HG03060 (cell line): Measurements from ENCODE around the gene CDK19.
A peak's percentile ranks its signal among the peaks of the same experiment; 100 is the strongest.
"Not testable (repeated sequence)": the region's sequence is repeated elsewhere in the genome, so short reads cannot be mapped to it uniquely, and the experiment has no call there.

Experiments used
- ATAC-seq: cut with Tn5 transposase; IDR thresholded peaks from one replicate; pipeline ENCODE4 v1.9.1; 2021; ENCODE audit warnings: low read depth, moderate number of reproducible peaks; ENCODE audit not compliant: unreplicated experiment

Gene CDK19

DNA sequence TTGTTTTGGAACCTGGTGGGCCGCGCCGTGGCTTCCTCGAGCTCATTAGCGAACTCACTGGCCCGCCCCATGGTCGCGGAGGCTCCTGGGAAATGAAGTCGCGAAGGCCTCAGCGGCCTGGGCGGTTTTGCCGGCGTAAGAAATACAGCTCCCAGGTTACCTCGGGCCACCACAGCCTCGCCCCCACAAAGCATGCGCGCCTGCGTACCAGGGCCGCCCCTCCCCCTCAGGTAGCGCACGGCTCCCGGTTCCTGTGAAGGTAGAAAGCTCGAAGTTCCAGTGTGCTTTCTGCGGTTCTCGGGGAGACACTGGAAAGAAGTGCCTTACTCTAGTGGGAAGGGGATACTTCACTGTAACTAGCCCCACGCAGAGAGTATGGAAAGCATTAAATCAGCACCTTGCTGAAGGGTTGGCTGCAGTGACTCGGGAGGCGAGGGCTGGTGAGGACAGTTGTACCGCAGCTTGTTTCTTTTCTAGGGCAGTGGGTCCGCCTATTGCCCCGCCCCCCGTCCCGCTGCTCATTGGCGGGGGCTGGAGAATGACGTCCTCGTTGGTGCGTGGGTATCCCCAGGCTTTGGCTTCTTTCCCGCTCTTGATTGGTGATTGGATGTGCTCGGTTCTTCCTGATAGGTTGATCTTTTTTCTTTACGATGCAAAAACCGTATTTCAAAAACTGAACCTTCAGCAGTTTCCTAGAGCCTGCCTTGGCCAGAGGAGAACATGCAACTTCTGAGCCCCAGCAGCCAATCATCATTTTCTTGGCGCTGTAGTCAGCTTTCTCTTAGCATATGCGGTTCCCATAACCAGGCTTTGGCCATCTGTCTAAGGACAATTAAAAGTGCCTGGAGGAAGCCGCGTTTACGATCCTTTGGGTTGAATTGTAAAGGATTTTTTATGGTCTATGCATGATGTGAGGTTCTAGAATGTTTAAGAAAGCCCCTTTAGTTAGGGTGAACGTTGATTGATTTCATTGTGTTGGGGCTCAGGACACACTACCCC is at the start of gene CDK19:
TSS of gene CDK19 (minus strand) at position 59 of the 999 bp plus-strand sequence. CDS start 333 bp downstream, outside the sequence.
- peak; percentile 55 for ATAC-seq

- ATAC-seq: no peak
These were observed 49.6 kb upstream of the CDK19 start for GRCh38 chr6:110864824-110865223.

DNA sequence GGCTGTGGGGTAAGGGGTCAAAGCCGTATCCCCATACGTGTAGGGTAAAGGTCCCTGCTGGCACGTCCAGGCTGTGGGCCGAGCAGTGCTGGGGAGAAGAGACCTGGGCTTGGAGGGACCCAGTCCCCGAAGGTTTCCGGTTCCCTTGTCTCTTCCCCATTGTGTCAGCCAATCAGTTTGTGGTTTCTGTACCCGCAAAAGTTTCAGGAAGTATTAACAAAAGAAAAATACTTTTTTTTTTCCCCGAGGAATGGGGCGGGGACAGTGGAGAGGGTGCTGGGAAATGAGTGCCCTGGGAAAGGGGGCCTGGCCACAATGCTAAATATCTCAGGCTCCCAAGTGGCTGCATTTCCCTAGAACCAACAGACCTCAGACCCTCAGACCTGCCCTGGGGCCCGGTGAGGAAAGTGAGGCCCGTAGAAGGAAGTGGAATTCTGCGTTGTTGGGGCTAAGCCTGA is 44.1 kb upstream of the CDK19 start:
- no peak for ATAC-seq

DNA sequence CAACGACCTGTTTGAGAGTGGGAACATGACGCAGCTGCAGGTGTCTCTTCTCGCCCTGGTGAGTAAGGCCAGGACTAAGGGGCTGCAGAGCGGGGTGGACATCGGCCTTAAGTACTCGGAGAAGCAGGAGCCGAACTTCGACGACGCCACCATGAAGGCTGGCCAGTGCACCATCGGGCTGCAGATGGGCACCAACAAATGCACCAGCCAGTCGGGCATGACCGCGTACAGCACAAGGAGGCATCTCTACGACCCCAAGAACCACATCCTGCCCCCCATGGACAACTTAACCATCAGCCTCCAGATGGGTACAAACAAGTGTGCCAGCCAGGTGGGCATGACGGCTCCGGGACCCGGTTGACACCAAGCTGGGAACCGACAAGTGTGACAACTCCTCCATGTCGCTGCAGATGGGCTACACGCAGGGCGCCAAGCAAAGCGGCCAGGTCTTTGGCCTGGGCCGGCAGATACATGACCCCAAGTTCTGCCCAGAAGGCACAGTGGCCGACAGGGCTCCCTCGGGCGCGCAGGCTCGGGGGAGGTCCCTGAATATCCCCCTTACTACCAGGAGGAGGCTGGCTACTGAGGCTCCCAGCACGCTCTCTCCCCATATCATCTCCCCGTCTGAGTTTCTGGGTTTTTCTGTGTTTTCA is 43.4 kb upstream of the CDK19 start:
- no peak for ATAC-seq

DNA sequence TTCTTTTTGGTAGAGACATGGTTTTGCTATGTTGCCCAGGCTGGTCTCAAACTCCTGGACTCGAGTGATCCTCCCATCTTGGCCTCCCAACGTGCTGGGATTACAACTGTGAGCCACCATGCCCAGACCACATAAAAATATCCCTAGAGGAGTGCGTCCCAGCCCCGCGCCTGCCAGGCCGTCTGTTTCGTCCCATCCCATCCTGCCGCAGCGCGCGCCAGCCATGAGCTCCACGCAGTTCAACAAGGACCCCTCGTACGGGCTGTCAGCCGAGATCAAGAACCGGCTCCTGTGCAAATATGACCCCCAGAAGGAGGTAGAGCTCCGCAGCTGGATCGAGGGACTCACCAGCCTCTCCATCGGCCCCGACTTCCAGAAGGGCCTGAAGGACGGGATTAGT is 42.7 kb upstream of the CDK19 start:
- no peak for ATAC-seq

GRCh38 chr6:110856296-110856695 is 41.0 kb upstream of the CDK19 start:
- ATAC-seq: no peak

GRCh38 chr6:110853754-110854477 is 38.6 kb upstream of the CDK19 start:
- no peak for ATAC-seq

DNA sequence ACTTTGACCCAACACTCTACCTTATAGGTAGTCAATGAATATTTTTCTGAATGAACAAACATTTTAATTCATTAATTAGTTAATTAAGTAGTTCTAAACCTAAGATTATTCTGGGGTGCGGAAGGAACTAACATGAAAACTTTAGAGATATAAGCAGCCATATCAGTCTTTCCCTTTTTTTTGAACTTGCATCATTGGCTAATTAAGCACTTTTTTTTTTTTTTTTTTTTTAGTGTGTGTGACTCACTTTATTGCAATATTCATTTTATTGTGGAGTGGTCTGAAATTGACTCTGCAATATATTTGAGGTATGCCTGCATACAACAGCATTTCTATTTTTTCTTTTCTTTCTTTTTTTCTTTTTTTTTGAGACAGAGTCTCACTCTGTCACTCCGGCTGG is 37.5 kb upstream of the CDK19 start:
- ATAC-seq: no peak

GRCh38 chr6:110849781-110850180 is 34.5 kb upstream of the CDK19 start:
- ATAC-seq: no peak

- no peak for ATAC-seq
These were observed 26.0 kb upstream of the CDK19 start for GRCh38 chr6:110841266-110841665.

GRCh38 chr6:110835751-110836150 is 20.5 kb upstream of the CDK19 start:
- not testable (repeated sequence) for ATAC-seq

GRCh38 chr6:110833831-110834230 is 18.6 kb upstream of the CDK19 start:
- no peak for ATAC-seq

GRCh38 chr6:110831405-110831804 is 16.1 kb upstream of the CDK19 start:
- no peak for ATAC-seq

DNA sequence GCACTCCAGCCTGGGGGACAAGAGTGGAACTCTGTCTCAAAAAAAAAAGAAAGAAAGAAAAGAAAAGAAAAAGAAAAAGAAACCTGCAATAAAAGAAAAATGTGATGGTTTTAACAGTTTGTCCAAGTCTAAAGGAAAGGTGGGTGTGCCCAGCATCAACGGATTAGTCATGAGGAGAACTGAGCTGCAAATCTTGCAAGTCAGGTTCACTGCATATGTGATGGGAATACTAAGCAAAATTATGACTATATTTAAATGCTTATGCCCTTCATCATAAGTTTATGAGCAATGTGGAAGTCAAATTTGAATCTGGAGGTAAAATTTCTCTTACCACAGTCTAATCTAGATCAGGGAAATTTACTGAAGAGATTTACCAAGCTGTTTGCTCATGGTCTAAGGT is 13.1 kb upstream of the CDK19 start:
- ATAC-seq: no peak

DNA sequence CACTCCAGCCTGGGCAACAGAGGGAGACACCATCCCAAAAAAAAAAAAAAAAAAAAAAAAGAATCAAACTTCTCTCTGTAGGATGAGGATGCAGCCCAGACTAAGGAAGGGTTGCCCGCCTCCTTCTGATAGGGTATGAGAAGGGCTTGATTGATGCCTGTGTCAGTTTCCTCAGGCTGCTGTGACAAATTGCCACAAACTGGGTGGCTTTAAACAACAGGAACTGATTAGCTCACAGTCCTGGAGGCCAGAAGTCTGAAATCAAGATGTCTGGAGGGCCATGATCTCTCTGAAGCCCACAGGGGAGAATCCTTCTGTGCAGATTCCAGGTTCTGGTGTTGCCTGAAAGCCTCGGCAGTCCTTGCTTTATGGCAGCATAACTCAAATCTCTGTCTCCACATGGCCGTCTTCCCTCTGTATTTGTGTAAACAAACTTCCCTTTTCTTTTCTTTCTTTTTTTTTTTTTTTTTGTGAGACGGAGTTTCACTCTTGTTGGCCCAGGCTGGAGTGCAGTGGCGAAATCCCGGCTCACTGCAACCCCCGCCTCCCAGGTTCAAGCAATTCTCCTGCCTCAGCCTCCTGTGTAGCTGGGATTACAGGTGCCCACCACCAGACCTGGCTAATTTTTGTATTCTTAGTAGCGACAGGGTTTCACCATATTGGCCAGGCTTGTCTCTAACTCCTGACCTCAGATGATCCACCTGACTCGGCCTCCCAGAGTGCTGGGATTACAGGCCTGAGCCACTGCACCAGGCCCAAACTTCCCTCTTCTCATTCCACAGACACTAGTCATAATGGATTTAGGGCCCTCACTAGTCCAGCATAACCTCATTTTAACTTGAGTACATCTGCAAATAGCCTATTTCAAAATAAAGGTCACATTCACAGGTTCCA is 11.2 kb upstream of the CDK19 start:
- no peak for ATAC-seq

GRCh38 chr6:110823146-110823545 is 7.9 kb upstream of the CDK19 start:
- ATAC-seq: no peak

DNA sequence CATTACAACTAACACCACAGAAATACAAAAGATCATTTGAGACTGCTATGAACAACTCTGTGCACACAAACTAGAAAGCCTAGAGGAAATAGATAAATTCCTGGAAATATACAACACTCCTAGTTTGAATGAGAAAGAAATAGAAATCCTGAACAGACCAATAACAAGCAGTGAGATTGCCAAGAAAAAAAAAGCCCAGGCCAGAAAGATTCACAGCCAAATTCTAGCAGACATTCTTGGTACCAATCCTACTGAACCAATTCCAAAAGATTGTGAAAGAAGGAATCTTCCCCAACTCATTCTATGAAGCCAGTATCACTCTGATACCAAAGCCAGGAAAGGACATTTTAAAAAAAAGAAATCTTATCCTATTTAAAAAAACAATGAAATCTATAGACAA is 7.0 kb upstream of the CDK19 start:
- no peak for ATAC-seq

DNA sequence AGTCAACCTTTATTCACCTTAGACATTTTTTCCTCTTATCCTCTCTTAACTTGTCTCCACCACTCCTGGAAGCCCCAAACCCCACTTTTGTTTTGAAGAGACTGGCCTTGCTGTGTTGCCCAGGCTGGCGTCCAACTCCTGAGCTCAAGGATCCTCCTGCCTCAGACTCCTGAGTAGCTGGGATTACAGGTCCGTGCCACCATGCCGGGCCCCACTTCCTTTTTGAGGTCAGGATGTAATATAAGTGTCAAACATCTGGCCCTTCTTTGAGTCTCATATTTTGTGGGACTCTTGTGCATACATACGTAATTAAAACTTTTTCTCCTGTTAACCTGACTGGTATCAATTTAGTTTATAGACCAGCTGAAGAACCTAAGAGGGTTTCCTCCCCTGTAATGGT is 1.4 kb upstream of the CDK19 start:
- no peak for ATAC-seq

DNA sequence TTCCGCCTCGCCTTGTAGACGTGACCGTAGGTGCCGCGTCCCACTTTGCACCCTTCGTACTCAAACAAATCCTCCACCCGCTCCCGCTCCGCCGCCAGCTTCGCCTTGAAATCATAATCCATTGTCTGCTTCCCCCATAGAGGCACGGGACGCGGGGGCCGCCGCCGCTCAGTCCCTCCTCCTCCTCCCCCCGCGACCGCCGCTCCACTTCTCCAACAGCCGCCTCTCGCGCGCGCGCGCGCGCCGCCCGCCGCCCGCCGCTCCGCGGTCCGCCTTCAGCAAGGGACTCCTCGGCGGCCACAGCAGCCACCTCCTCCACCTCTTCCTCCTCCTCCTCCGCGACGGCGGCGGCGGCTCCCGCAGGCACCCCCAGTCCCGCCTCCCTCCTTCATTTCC is 256 bp downstream of the CDK19 start:
- no peak for ATAC-seq
